GM18511 (cell line): ENCODE measurements around the gene TPRN.

Experiments used
- ATAC-seq: cut with Tn5 transposase; IDR thresholded peaks from one replicate; pipeline ENCODE4 v1.9.1; 2021; ENCODE audit warnings: mild to moderate bottlenecking, moderate library complexity; ENCODE audit not compliant: unreplicated experiment

The TPRN gene

GRCh38 chr9:137147091-137147792 is 53.3 kb downstream of the TPRN start:
- ATAC-seq, result no peak

GRCh38 chr9:137146527-137146918 is 54.0 kb downstream of the TPRN start:
- no peak for ATAC-seq

- ATAC-seq, result no peak
Observed at GRCh38 chr9:137145731-137146526, 54.6 kb downstream of the TPRN start.

- no peak for ATAC-seq
Observed at GRCh38 chr9:137143459-137143858, 57.1 kb downstream of the TPRN start.

GRCh38 chr9:137141976-137142936 is 58.3 kb downstream of the TPRN start:
- no peak for ATAC-seq
